Right atrium auricular region (tissue), 2 donors: ENCODE results near the gene DENND2D. TPM values are rescaled to one million over a fixed set of nuclear protein-coding genes. Genes with fewer than 3 reads are reported as not detected.

ENCODE experiments used
- DNase-seq: peaks from one replicate; pipeline ENCODE4 v3.0.0-alpha.2; 2019; ENCODE audit warnings: low spot score
- H3K27ac ChIP-seq, 2 donors: fragments of 200-600 bp; sonication (generic); 1 replicate in 1 of 2; 2 replicates in 1 of 2; pipeline ENCODE4 v1.5.1; 2016 to 2019
- H3K27me3 ChIP-seq, 2 donors: fragments of 200-600 bp; sonication (generic); one replicate each; pipeline versions ENCODE4 v1.5.1 to v1.6.0; 2017 to 2019
- H3K36me3 ChIP-seq: fragments of 200-600 bp; sonication (generic); one replicate; pipeline ENCODE4 v1.5.1; 2016
- H3K4me1 ChIP-seq, 2 donors: fragments of 200-600 bp; sonication (generic); one replicate each; pipeline versions ENCODE4 v1.5.1 to v1.6.0; 2017 to 2019
- H3K4me3 ChIP-seq, 2 donors: fragments of 200-600 bp; sonication (generic); 1 replicate in 1 of 2; 2 replicates in 1 of 2; pipeline ENCODE4 v1.5.1; 2017 to 2019; ENCODE audit warnings: mild to moderate bottlenecking in 1 of 2, moderate library complexity in 1 of 2
- H3K9me3 ChIP-seq, 2 donors: fragments of 200-600 bp; sonication (generic); one replicate each; pipeline ENCODE4 v1.5.1; 2019
- total RNA-seq, 2 donors: library from RNA; depleted of rRNA; stranded (reverse); fragments of >200 nt; gene quantifications; one replicate each; pipeline ENCODE4 v1.1.0, GENCODE V29; 2016
- TF ChIP-seq, protein P1 (sequence below), 2 donors: fragments of 200-600 bp; sonication (generic); IDR thresholded peaks; one replicate each; pipeline ENCODE4 v1.5.1; 2019; ENCODE audit warnings: antibody characterized with exemption in 2 of 2

Gene DENND2D
- total RNA-seq, 2 donors from 2014 or later = 1.7 to 5.7 TPM

DNA sequence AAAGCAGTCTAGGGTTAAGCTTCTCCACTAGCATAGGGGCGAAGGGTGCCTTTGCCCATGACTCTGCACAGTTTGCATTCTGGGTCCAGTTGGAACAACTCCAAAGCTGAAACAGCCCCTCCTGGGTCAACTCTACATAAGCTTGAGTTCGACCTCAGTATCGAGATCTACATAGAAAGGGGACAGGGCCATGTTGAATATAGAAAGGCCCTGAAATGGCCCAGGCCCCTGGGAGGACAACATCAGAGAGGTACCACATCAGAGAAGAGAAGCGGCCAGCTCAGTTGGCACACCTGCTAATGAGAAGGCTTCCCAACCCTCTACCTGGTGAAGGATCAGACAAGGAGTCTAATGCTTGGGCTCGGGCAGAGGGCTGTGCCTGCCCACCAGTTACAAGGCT, 1.6 kb downstream of the DENND2D start:
- no peak overlapping the region for H3K27ac ChIP-seq

DNA sequence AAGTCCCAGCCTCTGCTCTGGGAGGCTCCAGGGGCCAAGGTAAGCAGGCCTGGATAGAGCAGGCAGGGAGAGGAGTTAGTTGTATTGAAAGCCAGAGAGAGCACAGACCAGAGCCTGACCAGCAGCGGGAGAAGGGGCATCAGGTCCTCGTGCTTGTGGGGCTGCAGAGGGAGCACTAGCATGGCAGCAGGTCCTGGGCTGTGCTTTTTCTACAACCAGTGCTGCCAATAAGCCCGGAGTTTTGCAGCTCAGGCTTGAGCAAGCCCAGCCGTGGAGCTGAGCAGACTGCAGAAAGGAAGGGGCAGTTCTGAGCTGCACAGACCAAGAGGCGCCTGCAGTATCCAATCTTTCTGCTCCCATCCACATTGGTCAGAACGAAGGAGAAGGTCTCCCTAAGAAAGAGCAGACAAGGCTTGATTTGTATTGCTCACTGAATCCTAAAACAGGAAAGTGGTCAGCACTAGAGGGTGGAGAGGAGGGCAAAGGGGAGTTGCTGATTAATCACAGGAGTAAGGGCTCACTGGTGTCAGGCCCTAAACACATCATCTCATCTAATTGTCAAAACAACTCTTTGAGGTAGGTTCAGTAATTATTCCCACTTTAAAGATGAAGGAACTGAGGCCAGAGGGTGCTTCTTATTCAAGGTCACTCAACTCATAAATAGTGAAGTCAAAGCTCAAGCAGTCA, 2.7 kb downstream of the DENND2D start:
- no peaks in the 10 kb centered on the region for H3K36me3 ChIP-seq
- no peak overlapping the region for H3K4me3 ChIP-seq
- no peaks in the 10 kb centered on the region for H3K27me3 ChIP-seq
- H3K9me3 ChIP-seq = no peaks in the 10 kb centered on the region
- TF ChIP-seq, protein P1, sequence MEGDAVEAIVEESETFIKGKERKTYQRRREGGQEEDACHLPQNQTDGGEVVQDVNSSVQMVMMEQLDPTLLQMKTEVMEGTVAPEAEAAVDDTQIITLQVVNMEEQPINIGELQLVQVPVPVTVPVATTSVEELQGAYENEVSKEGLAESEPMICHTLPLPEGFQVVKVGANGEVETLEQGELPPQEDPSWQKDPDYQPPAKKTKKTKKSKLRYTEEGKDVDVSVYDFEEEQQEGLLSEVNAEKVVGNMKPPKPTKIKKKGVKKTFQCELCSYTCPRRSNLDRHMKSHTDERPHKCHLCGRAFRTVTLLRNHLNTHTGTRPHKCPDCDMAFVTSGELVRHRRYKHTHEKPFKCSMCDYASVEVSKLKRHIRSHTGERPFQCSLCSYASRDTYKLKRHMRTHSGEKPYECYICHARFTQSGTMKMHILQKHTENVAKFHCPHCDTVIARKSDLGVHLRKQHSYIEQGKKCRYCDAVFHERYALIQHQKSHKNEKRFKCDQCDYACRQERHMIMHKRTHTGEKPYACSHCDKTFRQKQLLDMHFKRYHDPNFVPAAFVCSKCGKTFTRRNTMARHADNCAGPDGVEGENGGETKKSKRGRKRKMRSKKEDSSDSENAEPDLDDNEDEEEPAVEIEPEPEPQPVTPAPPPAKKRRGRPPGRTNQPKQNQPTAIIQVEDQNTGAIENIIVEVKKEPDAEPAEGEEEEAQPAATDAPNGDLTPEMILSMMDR (IDR thresholded peaks at IDR 0.05) = no peak
- peaks cover 0 to 2% of the 10 kb centered on the region in 2 donors for H3K4me1 ChIP-seq
- no peak overlapping the region for H3K27ac ChIP-seq
- peak; percentile 34 for DNase-seq

More for the DNA sequence above, 1.6 kb downstream of the DENND2D start:
- Histone ChIP-seq H3K4me1 (peaks cover 0 to 5% of the 10 kb centered on the region in 2 donors), H3K27me3 (no peaks in the 10 kb centered on the region), H3K9me3 (no peaks in the 10 kb centered on the region), H3K36me3 (no peaks in the 10 kb centered on the region), H3K4me3 (peak overlapping the region in 1 of 2 donors; percentile 9)
- TF ChIP-seq, protein P1 (IDR thresholded peaks at IDR 0.05) = no peak
- peak; percentile 30 for DNase-seq

DNA sequence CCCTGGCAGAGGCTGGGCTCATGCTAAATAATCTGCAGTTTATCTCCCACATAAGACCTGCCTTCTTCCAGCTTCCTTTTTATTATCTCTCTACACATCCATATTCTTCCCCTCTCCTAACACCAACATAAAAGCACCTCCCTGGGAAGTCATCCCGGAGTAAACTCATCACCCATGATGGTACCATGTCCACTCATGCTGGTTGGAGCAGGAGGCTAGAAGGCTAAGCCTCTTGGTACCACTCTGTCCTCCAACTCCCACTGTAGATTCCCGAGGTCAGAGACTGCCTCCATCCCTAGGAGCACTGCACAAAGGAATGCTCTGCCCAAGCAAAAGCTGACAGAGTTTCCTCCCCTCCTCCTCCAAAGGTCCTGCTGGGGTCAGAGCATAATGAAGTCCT, 4.2 kb downstream of the DENND2D start:
- Histone ChIP-seq H3K36me3 (no peaks in the 10 kb centered on the region), H3K4me3 (no peak overlapping the region), H3K27ac (no peak overlapping the region), H3K27me3 (no peaks in the 10 kb centered on the region), H3K4me1 (peaks cover 0 to 10% of the 10 kb centered on the region in 2 donors), H3K9me3 (no peaks in the 10 kb centered on the region)
- DNase-seq = no peak
- TF ChIP-seq, protein P1 (IDR thresholded peaks at IDR 0.05) = no peak

DNA sequence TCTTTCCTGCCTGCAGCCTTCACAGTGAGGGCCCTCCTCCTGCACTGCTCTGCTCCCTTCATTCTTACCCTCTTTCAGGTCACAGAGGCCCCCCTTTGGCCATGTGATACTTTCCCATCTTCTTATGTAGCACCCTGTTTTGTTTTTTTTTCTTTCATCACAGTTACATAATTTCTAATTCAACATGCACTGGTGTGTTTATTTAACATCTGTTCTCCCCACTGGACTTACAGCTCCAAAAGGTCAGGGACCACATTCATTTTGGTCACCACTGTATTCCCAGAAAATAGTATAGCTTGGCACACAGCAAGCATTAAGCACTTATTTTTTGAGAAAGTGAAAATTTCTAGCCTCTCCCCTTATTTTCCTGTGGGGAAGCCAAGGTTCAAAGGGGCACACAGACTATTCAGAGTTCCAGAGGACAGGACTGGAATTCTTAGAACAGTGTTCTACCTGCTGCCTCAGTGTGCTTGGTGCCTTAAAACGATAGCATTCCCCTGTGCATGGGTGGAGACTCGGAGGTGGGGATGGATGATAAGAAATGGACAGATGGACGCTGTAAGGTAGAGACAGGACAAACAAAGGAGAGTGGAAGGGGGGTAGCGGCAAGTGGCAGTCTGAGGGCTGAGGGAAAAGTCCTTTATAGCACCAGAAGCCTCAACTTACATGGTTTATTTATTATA, 5.3 kb downstream of the DENND2D start:
- Histone ChIP-seq H3K27ac (no peak overlapping the region), H3K4me3 (no peak overlapping the region), H3K36me3 (no peaks in the 10 kb centered on the region), H3K9me3 (no peaks in the 10 kb centered on the region), H3K4me1 (peaks cover 0 to 13% of the 10 kb centered on the region in 2 donors), H3K27me3 (no peaks in the 10 kb centered on the region)
- TF ChIP-seq, protein P1 (IDR thresholded peaks at IDR 0.05) = no peak
- DNase-seq = no peak

DNA sequence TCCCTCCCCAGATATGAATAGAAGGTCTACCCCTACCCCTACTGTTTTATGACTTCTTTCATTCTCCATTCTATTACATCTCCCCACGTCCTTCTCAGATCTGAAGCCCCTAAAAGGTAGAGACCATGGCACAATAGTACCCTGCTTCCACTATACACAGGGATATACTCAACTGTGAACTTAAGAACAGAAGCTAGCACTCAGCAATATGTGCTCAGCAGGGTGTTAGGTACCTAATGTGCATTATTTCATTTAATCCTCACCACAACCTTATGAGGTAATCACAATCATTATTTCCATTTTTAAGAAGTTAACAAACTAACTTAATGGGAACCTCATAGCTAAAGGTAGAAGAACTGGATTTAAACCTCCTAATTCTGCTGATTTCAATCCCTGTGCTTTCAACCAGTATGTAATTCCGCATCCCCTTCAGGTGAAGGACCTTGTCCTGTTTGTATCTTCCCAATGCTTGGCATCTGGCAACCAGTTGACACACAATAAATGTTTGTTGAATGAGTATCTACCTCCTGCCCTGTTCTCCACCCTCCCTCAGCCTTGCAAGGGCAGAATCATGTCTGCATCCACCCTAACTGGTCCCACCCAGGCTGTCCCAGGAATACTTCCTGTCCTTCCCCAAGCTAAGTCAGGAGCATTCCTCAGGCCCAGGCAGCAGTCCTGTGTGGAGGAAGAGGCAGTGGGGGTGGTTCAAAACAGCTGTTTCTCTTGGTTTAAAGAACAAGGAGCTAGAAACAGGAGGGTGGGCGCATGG, 6.5 kb downstream of the DENND2D start:
- Histone ChIP-seq H3K27me3 (no peaks in the 10 kb centered on the region), H3K9me3 (no peaks in the 10 kb centered on the region), H3K36me3 (no peaks in the 10 kb centered on the region), H3K27ac (no peak overlapping the region), H3K4me1 (peaks cover 0 to 13% of the 10 kb centered on the region in 2 donors), H3K4me3 (no peak overlapping the region)
- peak; percentile 42 for DNase-seq
- TF ChIP-seq, protein P1 (IDR thresholded peaks at IDR 0.05) = no peak
